IPS-18c (cell line): Measurements from ENCODE around the gene CUL1.

Experiments used
- H3K4me3 ChIP-seq: 2 replicates; pipeline ENCODE4 v1.7.0; 2013; ENCODE audit warnings: low read depth, mild to moderate bottlenecking, low read length, moderate library complexity; ENCODE audit not compliant: insufficient read depth
- H3K9me3 ChIP-seq: one replicate; pipeline ENCODE4 v1.6.1; 2013; ENCODE audit warnings: mild to moderate bottlenecking, low read length, moderate library complexity; ENCODE audit not compliant: control insufficient read depth, insufficient read depth

Gene CUL1

GRCh38 chr7:148727501-148728278 lies 29.0 kb downstream of the CUL1 start:
- Histone ChIP-seq H3K9me3 (no peaks in the 10 kb centered on the region), H3K4me3 (no peak overlapping the region)

- H3K4me3 ChIP-seq = no peak overlapping the region
- H3K9me3 ChIP-seq = no peaks in the 10 kb centered on the region
Observed at GRCh38 chr7:148729984-148730733, 31.5 kb downstream of the CUL1 start.

- Histone ChIP-seq H3K4me3 (no peak overlapping the region), H3K9me3 (no peaks in the 10 kb centered on the region)
Observed at GRCh38 chr7:148732862-148733261, 34.2 kb downstream of the CUL1 start.

GRCh38 chr7:148733496-148733895 lies 34.8 kb downstream of the CUL1 start:
- no peak overlapping the region for H3K4me3 ChIP-seq
- no peaks in the 10 kb centered on the region for H3K9me3 ChIP-seq

GRCh38 chr7:148735141-148735540 lies 36.4 kb downstream of the CUL1 start:
- no peaks in the 10 kb centered on the region for H3K9me3 ChIP-seq
- H3K4me3 ChIP-seq = no peak overlapping the region

- no peaks in the 10 kb centered on the region for H3K9me3 ChIP-seq
- no peak overlapping the region for H3K4me3 ChIP-seq
Observed at GRCh38 chr7:148735967-148736366, 37.3 kb downstream of the CUL1 start.

DNA sequence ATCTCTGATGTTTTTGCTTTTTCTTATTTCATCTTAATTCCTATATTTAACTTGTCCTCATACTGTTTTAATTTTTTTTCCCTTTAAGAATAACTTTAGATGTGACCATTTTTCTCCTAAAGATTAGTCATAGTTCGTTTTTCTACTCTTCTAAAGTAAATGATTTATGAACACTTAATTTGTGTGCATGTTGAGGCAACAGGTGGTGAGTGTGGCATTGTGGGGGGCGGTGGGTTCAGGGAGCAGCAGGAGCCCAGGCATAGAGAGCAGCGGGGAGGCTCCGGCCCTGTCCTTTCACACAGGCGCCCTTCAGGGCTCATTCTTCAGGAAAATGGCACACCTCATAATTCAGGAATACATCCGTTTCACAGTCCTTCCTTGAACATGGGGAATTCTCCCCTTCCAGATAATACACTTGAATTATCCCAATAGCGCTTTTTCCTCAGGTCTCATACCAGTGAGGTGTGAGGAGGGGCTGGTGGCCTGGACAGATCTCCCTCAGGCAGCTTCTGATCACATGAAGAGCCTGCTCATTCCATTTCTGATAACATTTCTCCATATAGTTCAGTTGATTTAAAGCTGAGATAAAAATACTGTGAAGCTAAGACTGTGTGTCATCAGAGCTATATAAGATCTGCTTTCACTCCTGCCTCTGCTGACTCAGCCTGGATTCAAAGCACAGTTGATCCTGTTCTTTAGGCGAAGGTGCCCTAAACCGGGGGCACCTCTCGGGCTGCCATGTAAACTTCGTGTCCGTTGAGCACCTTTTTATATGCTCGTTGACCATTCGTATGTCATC lies 40.2 kb downstream of the CUL1 start:
- Histone ChIP-seq H3K9me3 (no peaks in the 10 kb centered on the region), H3K4me3 (no peak overlapping the region)

GRCh38 chr7:148746135-148746534 lies 47.4 kb downstream of the CUL1 start:
- Histone ChIP-seq H3K9me3 (no peaks in the 10 kb centered on the region), H3K4me3 (no peak overlapping the region)

GRCh38 chr7:148747274-148747673 lies 48.6 kb downstream of the CUL1 start:
- H3K9me3 ChIP-seq = no peaks in the 10 kb centered on the region
- no peak overlapping the region for H3K4me3 ChIP-seq

DNA sequence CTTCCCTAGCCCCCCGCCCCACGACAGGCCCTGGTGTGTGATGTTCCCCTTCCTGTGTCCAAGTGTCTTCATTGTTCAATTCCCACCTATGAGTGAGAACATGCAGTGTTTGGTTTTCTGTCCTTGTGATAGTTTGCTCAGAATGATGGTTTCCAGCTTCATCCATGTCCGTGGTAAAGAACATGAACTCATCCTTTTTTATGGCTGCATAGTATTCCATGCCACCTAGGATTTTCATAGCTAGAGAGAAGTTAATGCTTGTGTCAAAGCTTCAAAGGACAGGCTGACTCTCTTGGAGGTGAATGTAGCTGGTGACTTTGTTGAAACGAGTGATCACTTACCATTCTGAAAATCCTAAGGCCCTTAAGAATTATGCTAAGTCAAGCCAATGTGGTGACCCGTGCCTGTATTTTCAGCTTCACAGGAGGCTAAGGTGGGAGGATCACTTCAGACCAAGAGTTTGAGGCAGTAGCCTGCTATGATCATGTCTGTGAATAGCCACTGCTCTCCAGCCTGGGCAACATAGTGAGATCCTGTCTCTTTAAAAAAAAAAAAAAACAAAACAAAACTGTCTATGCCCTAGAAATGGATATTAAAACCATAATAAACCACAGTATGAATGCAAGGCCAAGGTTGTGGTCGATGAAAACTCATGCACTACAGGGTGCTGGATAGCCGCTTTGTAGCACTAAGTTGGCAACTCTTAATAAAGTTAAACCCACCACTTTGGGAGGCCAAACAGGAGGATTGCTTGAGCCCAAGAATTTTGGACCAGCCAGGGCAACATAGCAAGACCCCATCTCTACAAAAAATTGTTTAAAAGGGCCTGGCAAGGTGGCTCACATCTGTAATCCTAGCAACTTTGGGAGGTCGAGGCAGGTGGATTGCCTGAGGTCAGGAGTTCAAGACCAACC lies 52.0 kb downstream of the CUL1 start:
- H3K4me3 ChIP-seq = no peak overlapping the region

GRCh38 chr7:148753224-148753623 lies 54.5 kb downstream of the CUL1 start:
- no peaks in the 10 kb centered on the region for H3K9me3 ChIP-seq
- H3K4me3 ChIP-seq = no peak overlapping the region

More for the DNA sequence above, 52.0 kb downstream of the CUL1 start:
- no peaks in the 10 kb centered on the region for H3K9me3 ChIP-seq

DNA sequence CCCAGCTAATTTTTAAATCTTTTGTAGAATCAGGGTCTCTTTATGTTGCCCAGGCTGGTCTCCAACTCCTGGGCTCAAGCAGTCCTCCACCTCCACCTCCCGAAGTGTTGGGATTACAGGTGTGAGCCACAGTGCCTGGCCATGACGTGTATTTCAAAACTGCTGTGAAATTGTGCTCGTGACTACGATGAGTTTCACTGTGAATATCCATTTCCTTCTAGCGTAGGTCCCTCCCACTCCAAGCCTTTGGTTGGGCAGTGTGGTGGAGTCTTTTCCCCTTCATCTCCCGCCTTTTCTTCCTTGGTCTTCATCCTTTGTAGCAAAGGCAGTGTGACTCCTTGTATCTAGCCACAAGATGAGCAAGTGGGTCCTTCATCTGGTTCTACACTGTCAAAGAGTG lies 56.2 kb downstream of the CUL1 start:
- Histone ChIP-seq H3K9me3 (no peaks in the 10 kb centered on the region), H3K4me3 (no peak overlapping the region)

DNA sequence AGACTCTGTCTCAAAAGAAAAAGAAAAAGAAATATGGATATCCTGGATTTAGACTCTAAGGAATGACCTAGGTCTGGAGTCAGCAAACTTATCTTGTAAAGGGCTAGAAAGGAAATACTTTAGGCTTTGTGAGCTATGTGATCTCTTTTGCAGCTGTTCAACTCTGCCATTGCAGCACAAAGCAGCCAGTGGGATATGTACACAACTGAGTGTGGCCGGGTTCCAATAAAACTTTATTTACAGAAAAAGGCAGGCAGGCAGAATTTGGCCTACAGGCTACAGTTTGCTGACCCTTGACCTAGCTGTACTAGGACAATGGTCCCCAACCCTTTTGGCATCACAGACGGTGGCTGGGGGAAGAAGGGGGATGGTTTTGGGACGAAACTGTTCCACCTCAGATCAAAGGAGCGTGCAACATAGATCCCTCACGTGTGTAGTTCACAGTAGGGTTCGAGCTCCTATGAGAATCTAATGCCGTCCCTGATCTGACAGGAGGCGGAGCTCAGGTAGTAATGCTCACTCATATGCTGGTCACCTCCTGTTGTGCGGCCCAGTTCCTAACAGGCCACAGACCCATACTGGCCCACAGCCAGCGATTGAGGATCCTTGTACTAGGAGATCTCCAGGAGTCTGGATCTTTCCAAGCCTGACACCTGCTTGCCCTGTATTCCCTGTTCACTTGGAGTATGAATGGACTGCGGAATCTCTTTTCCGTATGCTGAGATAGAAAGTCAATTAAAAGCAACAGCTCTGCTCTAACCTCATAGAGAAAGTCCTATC lies 63.0 kb downstream of the CUL1 start:
- Histone ChIP-seq H3K4me3 (no peak overlapping the region), H3K9me3 (no peaks in the 10 kb centered on the region)

GRCh38 chr7:148763622-148764021 lies 64.9 kb downstream of the CUL1 start:
- no peak overlapping the region for H3K4me3 ChIP-seq
- no peaks in the 10 kb centered on the region for H3K9me3 ChIP-seq

- Histone ChIP-seq H3K9me3 (no peaks in the 10 kb centered on the region), H3K4me3 (no peak overlapping the region)
Observed at GRCh38 chr7:148770004-148770403, 71.3 kb downstream of the CUL1 start.
